SK-N-SH (cell line): ENCODE measurements around the gene PIP4K2B. TPM values are rescaled to one million over a fixed set of nuclear protein-coding genes. Genes with fewer than 3 reads are reported as not detected.

Experiments
- CTCF ChIA-PET: fragments of 300-600, 350-600 bp; formaldehyde crosslinking; extraction: SDS; loops from one replicate; lab custom pipeline; 2021; lab: Yijun Ruan, JAX
- POLR2A ChIA-PET: fragments of 350-600 bp; sonication (Branson Sonifier 250); formaldehyde crosslinking; extraction: SDS; loops from one replicate; lab custom pipeline; 2020; ENCODE audit warnings: antibody characterized with exemption, inconsistent platforms; lab: Yijun Ruan, JAX
- DNase-seq: peaks from one replicate; pipeline ENCODE4 v3.0.0; 2012
- H2AFZ ChIP-seq: fragments of 200-600 bp; sonication (generic); 2 replicates; pipeline ENCODE4 v1.8.1; 2016; ENCODE audit warnings: antibody characterized with exemption, mild to moderate bottlenecking, low read depth
- H3F3A ChIP-seq: fragments of 200-600 bp; sonication (generic); replicated peaks from 2 replicates; pipeline ENCODE3; 2016; ENCODE audit warnings: antibody characterized with exemption, mild to moderate bottlenecking; ENCODE audit not compliant: insufficient read depth
- H3K27ac ChIP-seq, 2 experiments: fragments of 200-500 bp in 1 of 2; fragments of 200-600 bp in 1 of 2; sonication (Bioruptor generic) in 1 of 2; sonication (generic), shearing (Covaris generic) in 1 of 2; 2 replicates each; pipeline versions ENCODE4 v1.5.1 to v1.6.1; 2014 to 2016; ENCODE audit warnings: low read depth in 2 of 2, inconsistent platforms in 1 of 2, low read length in 1 of 2, mild to moderate bottlenecking in 1 of 2, mixed read lengths in 1 of 2
- H3K27me3 ChIP-seq: fragments of 200-600 bp; sonication (generic), shearing (Covaris generic); 2 replicates; pipeline ENCODE4 v1.6.1; 2016; ENCODE audit warnings: mixed run types; ENCODE audit not compliant: insufficient read depth
- H3K36me3 ChIP-seq, 2 experiments: fragments of 200-500 bp in 1 of 2; fragments of 200-600 bp in 1 of 2; sonication (Bioruptor generic) in 1 of 2; sonication (generic) in 1 of 2; replicated peaks in 1 of 2; 2 replicates each; pipeline versions ENCODE3 to v1.5.1; 2014 to 2016; ENCODE audit warnings: low read length in 1 of 2, mild to moderate bottlenecking in 1 of 2; ENCODE audit not compliant: insufficient read depth in 2 of 2, control insufficient read depth in 1 of 2
- H3K4me1 ChIP-seq, 2 experiments: fragments of 200-500 bp in 1 of 2; fragments of 200-600 bp in 1 of 2; sonication (Bioruptor generic) in 1 of 2; sonication (generic), shearing (Covaris generic) in 1 of 2; 2 replicates each; pipeline versions ENCODE4 v1.5.1 to v1.6.1; 2014 to 2016; ENCODE audit warnings: low read depth in 1 of 2, low read length in 1 of 2, mixed run types in 1 of 2; ENCODE audit not compliant: insufficient read depth in 2 of 2, control insufficient read depth in 1 of 2
- H3K4me2 ChIP-seq: fragments of 200-600 bp; sonication (generic), shearing (Covaris generic); 2 replicates; pipeline ENCODE4 v1.6.1; 2017; ENCODE audit warnings: mixed run types
- H3K4me3 ChIP-seq, 2 experiments: fragments of 200-500 bp in 1 of 2; fragments of 200-600 bp in 1 of 2; sonication (Bioruptor generic) in 1 of 2; sonication (generic), shearing (Covaris generic) in 1 of 2; 2 replicates each; pipeline versions ENCODE4 v1.5.1 to v1.8.1; 2014 to 2016; ENCODE audit warnings: low read depth in 2 of 2, inconsistent platforms in 1 of 2, low read length in 1 of 2, mild to moderate bottlenecking in 1 of 2, mixed read lengths in 1 of 2, moderate library complexity in 1 of 2
- H3K79me2 ChIP-seq: fragments of 200-600 bp; sonication (generic); 2 replicates; pipeline ENCODE4 v1.8.1; 2017; ENCODE audit warnings: mild to moderate bottlenecking; ENCODE audit not compliant: insufficient read depth
- H3K9ac ChIP-seq: fragments of 200-600 bp; sonication (generic); 2 replicates; pipeline ENCODE4 v1.6.1; 2017; ENCODE audit warnings: mixed run types
- H3K9me2 ChIP-seq: fragments of 200-600 bp; sonication (generic); 2 replicates; pipeline ENCODE4 v1.6.1; 2017; ENCODE audit warnings: mixed run types
- H3K9me3 ChIP-seq: fragments of 200-600 bp; sonication (generic); 2 replicates; pipeline ENCODE4 v1.6.1; 2017; ENCODE audit warnings: mixed run types, mild to moderate bottlenecking, moderate library complexity
- H4K20me1 ChIP-seq: fragments of 200-600 bp; sonication (generic); 2 replicates; pipeline ENCODE4 v1.6.1; 2017; ENCODE audit warnings: mild to moderate bottlenecking, mixed run types; ENCODE audit not compliant: insufficient read depth
- EP300 ChIP-seq, 2 experiments: IDR thresholded peaks; 2 replicates each; pipeline versions ENCODE4 v1.4.0 to v1.6.1; 2012; ENCODE audit warnings: borderline replicate concordance in 1 of 2, low read depth in 1 of 2, low read length in 1 of 2
- EZH2phosphoT487 ChIP-seq: fragments of 200-600 bp; sonication (generic); IDR thresholded peaks from 2 replicates; pipeline ENCODE4 v1.6.1; 2017; ENCODE audit warnings: low read depth, mixed run types, mild to moderate bottlenecking, antibody characterized with exemption, moderate library complexity, borderline replicate concordance
- GABPA ChIP-seq: IDR thresholded peaks from 2 replicates; pipeline ENCODE4 v1.4.0; 2012; ENCODE audit warnings: low read depth, mild to moderate bottlenecking
- IRF3 ChIP-seq: fragments of 150-350 bp; IDR thresholded peaks from 2 replicates; pipeline ENCODE4 v1.6.1; 2016; ENCODE audit warnings: mild to moderate bottlenecking, low read depth, low read length
- NFIC ChIP-seq: IDR thresholded peaks from 2 replicates; pipeline ENCODE4 v1.4.0; 2012; ENCODE audit warnings: borderline replicate concordance
- PBX3 ChIP-seq: IDR thresholded peaks from 2 replicates; pipeline ENCODE4; 2012
- RAD21 ChIP-seq: IDR thresholded peaks from 2 replicates; pipeline ENCODE4 v1.6.1; 2012; ENCODE audit warnings: mild to moderate bottlenecking, low read length
- RCOR1 ChIP-seq: fragments of 150-350 bp; IDR thresholded peaks from 2 replicates; pipeline ENCODE4 v1.6.1; 2017; ENCODE audit warnings: antibody characterized with exemption, low read length
- RXRA ChIP-seq: IDR thresholded peaks from 2 replicates; pipeline ENCODE4 v1.4.0; 2012; ENCODE audit warnings: low read depth, mild to moderate bottlenecking, borderline replicate concordance
- TEAD4 ChIP-seq: IDR thresholded peaks from 2 replicates; pipeline ENCODE4 v1.4.0; 2012; ENCODE audit warnings: mild to moderate bottlenecking, borderline replicate concordance; ENCODE audit not compliant: insufficient read depth
- WGBS: methylation state at CpG from one replicate; pipeline ENCODE4 v1.1.6; 2017; ENCODE audit warnings: low lambda C conversion rate; 5-methylcytosine and 5-hydroxymethylcytosine counted together
- polyA plus RNA-seq, 3 experiments: library from polyadenylated mRNA; depleted of rRNA; stranded (reverse); fragments of >200 nt; gene quantifications; 2 replicates each; pipeline ENCODE4 v1.2.3, GENCODE V29; 2012
- TF ChIP-seq, protein P1 (sequence below): IDR thresholded peaks from 2 replicates; pipeline ENCODE4 v1.4.0; 2012; ENCODE audit warnings: low read depth, borderline replicate concordance

Gene PIP4K2B
- polyA plus RNA-seq, 1 of the 3 experiments (the other 2 are of a cell fraction): 29.8 TPM

DNA sequence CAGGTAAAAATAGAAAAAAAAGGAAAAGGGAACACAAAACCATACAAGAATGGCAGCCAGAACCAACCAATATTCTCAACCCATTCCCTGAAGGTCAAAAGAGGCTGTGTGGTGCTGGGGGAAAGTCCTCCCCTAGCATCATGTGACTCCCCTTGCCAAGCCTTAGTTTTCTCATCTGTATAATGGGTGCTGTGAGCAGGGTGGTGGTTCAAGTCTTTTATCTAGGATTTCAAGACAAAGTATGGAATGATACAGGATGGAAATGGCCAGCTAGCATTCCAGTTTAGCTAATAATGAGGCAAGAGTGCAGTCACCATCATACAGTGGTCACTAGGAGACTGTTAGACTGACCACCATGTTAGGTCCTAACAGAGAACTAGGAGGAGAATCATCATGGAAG is 26.1 kb downstream of the PIP4K2B start:
- ChIA-PET POLR2A (no interaction called here), CTCF (interaction anchor here (1.2 kb wide), 1 partner anchor 10 kb away, joined by 3 read pairs; no protein-coding TSS in a partner anchor)
- Histone ChIP-seq H3K36me3 (peaks cover 66 to 72% of the 10 kb centered on the region in 2 experiments), H3F3A (peaks cover 4% of the 10 kb centered on the region), H3K27me3 (no peaks in the 10 kb centered on the region), H3K9ac (no peak overlapping the region), H3K9me2 (no peaks in the 10 kb centered on the region), H3K27ac (no peak overlapping the region), H3K4me3 (no peak overlapping the region), H3K4me2 (no peak overlapping the region), H3K9me3 (no peaks in the 10 kb centered on the region), H3K79me2 (no peaks in the 10 kb centered on the region), H2AFZ (no peak overlapping the region), H3K4me1 (peaks cover 0 to under 1% of the 10 kb centered on the region in 2 experiments; a peak in 2 of 4 replicates), H4K20me1 (no peaks in the 10 kb centered on the region)
- TF ChIP-seq RCOR1 (no peak), TEAD4 (no peak), EZH2phosphoT487 (no peak), RXRA (no peak), PBX3 (no peak), EP300 (IDR thresholded peaks at IDR 0.05; ENCODE audit: borderline replicate concordance in 1 of 2, low read depth in 1 of 2, low read length in 1 of 2) (no peak), RAD21 (no peak), NFIC (no peak), GABPA (no peak)
- no peak for DNase-seq

GRCh38 chr17:38768417-38768816 is 30.9 kb downstream of the PIP4K2B start:
- Histone ChIP-seq H3K27ac (no peak overlapping the region; a peak in 1 of 4 replicates), H3K9me2 (no peaks in the 10 kb centered on the region), H3K4me2 (no peak overlapping the region), H3K4me1 (no peaks in the 10 kb centered on the region; a peak in 1 of 4 replicates), H3K79me2 (no peaks in the 10 kb centered on the region), H3F3A (peaks cover 25% of the 10 kb centered on the region), H3K36me3 (peaks cover 71 to 86% of the 10 kb centered on the region in 2 experiments), H3K27me3 (no peaks in the 10 kb centered on the region), H2AFZ (no peak overlapping the region), H4K20me1 (peaks cover 8% of the 10 kb centered on the region; the same call in 1 of the 2 replicates), H3K9me3 (no peaks in the 10 kb centered on the region), H3K4me3 (no peak overlapping the region), H3K9ac (no peak overlapping the region)
- WGBS: 70% methylated on average over 5 of the region's 6 CpGs
- TF ChIP-seq TEAD4: no peak
- TF ChIP-seq IRF3: no peak
- TF ChIP-seq, protein P1, sequence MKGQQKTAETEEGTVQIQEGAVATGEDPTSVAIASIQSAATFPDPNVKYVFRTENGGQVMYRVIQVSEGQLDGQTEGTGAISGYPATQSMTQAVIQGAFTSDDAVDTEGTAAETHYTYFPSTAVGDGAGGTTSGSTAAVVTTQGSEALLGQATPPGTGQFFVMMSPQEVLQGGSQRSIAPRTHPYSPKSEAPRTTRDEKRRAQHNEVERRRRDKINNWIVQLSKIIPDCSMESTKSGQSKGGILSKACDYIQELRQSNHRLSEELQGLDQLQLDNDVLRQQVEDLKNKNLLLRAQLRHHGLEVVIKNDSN: no peak
- CTCF ChIA-PET: interaction anchor here (1.4 kb wide), 1 partner anchor 34 kb away, joined by 4 read pairs; no protein-coding TSS in a partner anchor
- POLR2A ChIA-PET: no interaction called here
- no peak for DNase-seq
